ENCODE data around the gene NRL.

The NRL gene

GRCh38 chr14:24143511-24143910, 28.8 kb upstream of the NRL start:
- DNase-seq: no peak

- DNase-seq: peak; percentile 100
Measured at GRCh38 chr14:24141097-24141880, 26.5 kb upstream of the NRL start, which contains the start of gene EMC9. TSS of gene EMC9 (minus strand) at chr14:24141591. CDS start at chr14:24141304, 287 bp downstream.

GRCh38 chr14:24139272-24139934, 24.7 kb upstream of the NRL start:
- peak; percentile 30 for DNase-seq

- DNase-seq: no peak
Measured at GRCh38 chr14:24138396-24139271, 23.9 kb upstream of the NRL start.

GRCh38 chr14:24137529-24138395, 23.0 kb upstream of the NRL start:
- no peak for DNase-seq

GRCh38 chr14:24136684-24137528, 22.2 kb upstream of the NRL start:
- peak; percentile 11 for DNase-seq

- peak; percentile 96 for DNase-seq
Measured at GRCh38 chr14:24135834-24136683, 21.3 kb upstream of the NRL start, which contains the start of gene PSME1. TSS of gene PSME1 (plus strand) at chr14:24136194. CDS start at chr14:24136263, 69 bp downstream.

- DNase-seq: no peak
Measured at GRCh38 chr14:24135584-24135833, 20.8 kb upstream of the NRL start.

- peak; percentile 46 for DNase-seq
Measured at GRCh38 chr14:24133735-24134134, 19.0 kb upstream of the NRL start.

GRCh38 chr14:24132976-24133375, 18.2 kb upstream of the NRL start:
- DNase-seq: no peak

GRCh38 chr14:24132061-24132685, 17.4 kb upstream of the NRL start:
- DNase-seq: no peak

GRCh38 chr14:24131549-24131966, 16.8 kb upstream of the NRL start:
- no peak for DNase-seq

GRCh38 chr14:24130717-24131548, 16.2 kb upstream of the NRL start:
- no peak for DNase-seq

GRCh38 chr14:24130380-24130716, 15.6 kb upstream of the NRL start, which contains the start of gene FITM1:
TSS of gene FITM1 (plus strand) at chr14:24130659. CDS start at chr14:24131564, 905 bp downstream.
- DNase-seq: no peak

GRCh38 chr14:24129410-24129998, 14.8 kb upstream of the NRL start:
- DNase-seq: no peak

GRCh38 chr14:24127673-24128072, 12.9 kb upstream of the NRL start:
- DNase-seq: no peak

GRCh38 chr14:24126939-24127338, 12.2 kb upstream of the NRL start:
- DNase-seq: no peak

Data from hematopoietic multipotent progenitor cell treated with erythropoietin and hydrocortisone succinate and interleukin-3 and kit ligand, for 4 days (in vitro differentiated cells).